ENCODE measurements around the gene RETN.
A peak's percentile ranks its signal among the peaks of the same experiment; 100 is the strongest.

Gene RETN

GRCh38 chr19:7661744-7662538, 6.9 kb upstream of the RETN start:
- DNase-seq = no peak

GRCh38 chr19:7662657-7663056, 6.2 kb upstream of the RETN start:
- DNase-seq = no peak

- no peak for DNase-seq
Observed at GRCh38 chr19:7663706-7664105, 5.1 kb upstream of the RETN start.

- no peak for DNase-seq
Observed at GRCh38 chr19:7665076-7665475, 3.8 kb upstream of the RETN start.

GRCh38 chr19:7669641-7670040, 792 bp downstream of the RETN start:
- DNase-seq = no peak

- peak; percentile 58 for DNase-seq
Observed at GRCh38 chr19:7670150-7670783, 1.4 kb downstream of the RETN start.

- DNase-seq = no peak
Observed at GRCh38 chr19:7670790-7671189, 1.9 kb downstream of the RETN start.

- no peak for DNase-seq
Observed at GRCh38 chr19:7672522-7672921, 3.7 kb downstream of the RETN start.

- DNase-seq = peak; percentile 92
Observed at GRCh38 chr19:7674010-7675005, 5.5 kb downstream of the RETN start.

- peak; percentile 73 for DNase-seq
Observed at GRCh38 chr19:7676376-7676775, 7.5 kb downstream of the RETN start.

GRCh38 chr19:7676854-7677253, 8.0 kb downstream of the RETN start, which contains the start of gene MCEMP1:
Gene MCEMP1, plus strand, starts transcription at chr19:7677090. Its CDS starts 31 bp downstream, at chr19:7677121.
- peak; percentile 59 for DNase-seq

- no peak for DNase-seq
Observed at GRCh38 chr19:7677669-7678311, 8.9 kb downstream of the RETN start.

- peak; percentile 85 for DNase-seq
Observed at GRCh38 chr19:7678971-7679751, 10.3 kb downstream of the RETN start.

- no peak for DNase-seq
Observed at GRCh38 chr19:7679771-7680605, 11.1 kb downstream of the RETN start.

- peak; percentile 93 for DNase-seq
Observed at GRCh38 chr19:7680606-7681339, 11.9 kb downstream of the RETN start, which contains the start of gene TRAPPC5. Gene TRAPPC5, plus strand, starts transcription at chr19:7680833. Its CDS starts 1,421 bp downstream, at chr19:7682254.

- DNase-seq = peak; percentile 97
Observed at GRCh38 chr19:7681340-7682174, 12.7 kb downstream of the RETN start.

- no peak for DNase-seq
Observed at GRCh38 chr19:7682175-7682855, 13.5 kb downstream of the RETN start.

Data from hematopoietic multipotent progenitor cell treated with erythropoietin and hydrocortisone succinate and interleukin-3 and kit ligand, for 4 days (in vitro differentiated cells).